ENCODE data around the gene PTN.

GRCh38 chr7:137245186-137245585, 98.3 kb downstream of the PTN start:
- no peak for TF ChIP-seq CTCF (conservative IDR thresholded peaks at IDR 0.05; ENCODE audit: low read length)
- TF ChIP-seq EZH2phosphoT487 (IDR thresholded peaks at IDR 0.05; ENCODE audit: borderline replicate concordance, low read depth, low read length): no peak

Data from OCI-LY7 (cell line).